Measurements from ENCODE around the gene ADCY1. TPM values are rescaled to one million over a fixed set of nuclear protein-coding genes. Genes with fewer than 3 reads are reported as not detected.

ADCY1 gene
- total and polyA plus RNA-seq, 3 experiments from 2014 or later: 0.79 to 1.3 TPM; not detected in 1

DNA sequence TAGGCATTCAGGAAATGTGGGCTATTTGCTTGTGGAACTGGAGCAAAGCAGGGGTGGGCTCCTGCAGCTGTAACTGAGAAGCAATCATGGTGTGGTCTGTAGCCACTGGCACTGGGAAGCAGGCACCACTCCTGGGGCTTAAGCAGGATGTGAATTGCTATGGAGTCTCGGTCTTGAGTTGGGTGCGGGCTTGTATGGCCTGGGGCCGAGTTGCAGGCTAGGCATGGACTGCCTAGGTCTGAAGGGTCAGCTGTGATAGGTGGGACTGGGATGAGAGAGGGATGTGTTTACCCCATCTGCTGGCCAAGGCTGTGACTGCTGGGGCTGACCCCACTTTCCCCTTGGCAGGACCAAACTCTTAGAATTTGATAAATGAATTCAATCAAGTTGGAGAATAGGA is 43.0 kb downstream of the ADCY1 start:
- Mint-ChIP-seq H3K27me3 (no peaks in the 10 kb centered on the region), H3K4me3 (no peak overlapping the region), H3K27ac (no peak overlapping the region), H3K36me3 (no peaks in the 10 kb centered on the region), H3K4me1 (no peaks in the 10 kb centered on the region), H3K9me3 (peaks cover 36 to 48% (median 42%) of the 10 kb centered on the region in 5 donors)
- Histone ChIP-seq H3K4me1 (ENCODE audit: insufficient read depth, low read length) (no peaks in the 10 kb centered on the region), H3K27ac (ENCODE audit: low read depth, low read length) (no peak overlapping the region), H3K4me3 (ENCODE audit: low read length) (no peak overlapping the region), H3K9me3 (ENCODE audit: low read length) (peaks cover 12% of the 10 kb centered on the region), H3K27me3 (ENCODE audit: insufficient read depth, low read length, poor library complexity, severe bottlenecking) (no peaks in the 10 kb centered on the region), H3K36me3 (ENCODE audit: insufficient read depth, low read length) (no peaks in the 10 kb centered on the region)
- ChIA-PET POLR2A (no interaction called here), CTCF (no interaction called here)
- DNase-seq: no peak

DNA sequence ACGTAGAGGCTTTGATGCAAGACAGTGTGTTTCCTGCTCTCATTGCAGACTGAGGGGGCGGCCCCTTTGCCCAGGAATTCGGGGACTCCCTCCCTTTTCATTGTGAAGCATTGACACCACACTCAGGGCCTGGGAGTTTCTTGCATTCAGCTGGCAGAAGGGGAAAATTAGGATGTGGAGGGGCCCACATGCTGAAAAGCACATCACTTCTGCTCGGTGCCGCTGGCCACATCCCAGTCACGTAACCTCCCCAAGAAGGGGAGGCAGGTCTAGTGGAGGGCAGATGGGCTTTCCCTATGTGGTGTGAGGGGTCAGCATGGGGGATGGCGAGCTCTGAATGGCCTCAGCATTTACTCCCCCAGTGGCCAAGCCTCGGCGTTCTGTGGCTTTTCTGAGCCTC is 47.9 kb downstream of the ADCY1 start:
- Histone ChIP-seq H3K36me3 (ENCODE audit: insufficient read depth, low read length) (no peaks in the 10 kb centered on the region), H3K27me3 (ENCODE audit: insufficient read depth, low read length, poor library complexity, severe bottlenecking) (no peaks in the 10 kb centered on the region), H3K4me3 (ENCODE audit: low read length) (no peak overlapping the region), H3K9me3 (ENCODE audit: low read length) (no peaks in the 10 kb centered on the region), H3K27ac (ENCODE audit: low read depth, low read length) (no peak overlapping the region), H3K4me1 (ENCODE audit: insufficient read depth, low read length) (no peaks in the 10 kb centered on the region)
- H3K27me3 Mint-ChIP-seq: peaks cover 3 to 8% of the 10 kb centered on the region in 2 donors
- no peaks in the 10 kb centered on the region for H3K36me3 Mint-ChIP-seq
- POLR2A ChIA-PET: no interaction called here
- H3K9me3 Mint-ChIP-seq: peaks cover 7 to 18% (median 12%) of the 10 kb centered on the region in 5 donors
- no peak overlapping the region for H3K27ac Mint-ChIP-seq
- CTCF ChIA-PET: no interaction called here
- no peak for DNase-seq
- no peak overlapping the region for H3K4me3 Mint-ChIP-seq
- H3K4me1 Mint-ChIP-seq: no peaks in the 10 kb centered on the region

DNA sequence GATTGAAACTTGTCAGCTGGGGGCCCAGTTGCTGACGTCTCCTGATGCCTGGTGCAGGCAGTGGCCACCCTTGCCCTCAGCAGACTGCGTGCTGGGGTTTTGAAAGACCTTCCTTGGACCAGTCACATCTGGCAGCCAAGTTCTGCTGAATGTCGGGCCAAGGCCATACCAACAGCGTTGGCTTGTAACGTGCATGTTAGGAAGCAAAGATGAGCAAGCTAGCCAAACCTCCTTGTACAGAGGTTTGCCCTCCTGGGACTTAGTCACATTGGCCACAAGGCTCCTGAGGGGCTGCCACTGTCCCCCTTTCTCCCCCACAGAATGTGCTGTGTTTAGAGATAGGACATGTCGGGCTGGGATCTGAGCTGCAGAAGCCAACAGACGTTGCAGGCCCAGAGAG is 49.0 kb downstream of the ADCY1 start:
- Mint-ChIP-seq H3K4me1 (no peaks in the 10 kb centered on the region), H3K4me3 (no peak overlapping the region), H3K9me3 (peaks cover 2 to 16% (median 10%) of the 10 kb centered on the region in 5 donors), H3K27me3 (peaks cover 3 to 8% of the 10 kb centered on the region in 2 donors), H3K36me3 (no peaks in the 10 kb centered on the region), H3K27ac (no peak overlapping the region)
- no peak overlapping the region for H3K4me3 ChIP-seq (ENCODE audit: low read length)
- CTCF ChIA-PET: no interaction called here
- DNase-seq: no peak
- H3K27ac ChIP-seq (ENCODE audit: low read depth, low read length): no peak overlapping the region
- no peaks in the 10 kb centered on the region for H3K27me3 ChIP-seq (ENCODE audit: insufficient read depth, low read length, poor library complexity, severe bottlenecking)
- POLR2A ChIA-PET: no interaction called here
- no peaks in the 10 kb centered on the region for H3K4me1 ChIP-seq (ENCODE audit: insufficient read depth, low read length)
- H3K9me3 ChIP-seq (ENCODE audit: low read length): no peaks in the 10 kb centered on the region
- no peaks in the 10 kb centered on the region for H3K36me3 ChIP-seq (ENCODE audit: insufficient read depth, low read length)

DNA sequence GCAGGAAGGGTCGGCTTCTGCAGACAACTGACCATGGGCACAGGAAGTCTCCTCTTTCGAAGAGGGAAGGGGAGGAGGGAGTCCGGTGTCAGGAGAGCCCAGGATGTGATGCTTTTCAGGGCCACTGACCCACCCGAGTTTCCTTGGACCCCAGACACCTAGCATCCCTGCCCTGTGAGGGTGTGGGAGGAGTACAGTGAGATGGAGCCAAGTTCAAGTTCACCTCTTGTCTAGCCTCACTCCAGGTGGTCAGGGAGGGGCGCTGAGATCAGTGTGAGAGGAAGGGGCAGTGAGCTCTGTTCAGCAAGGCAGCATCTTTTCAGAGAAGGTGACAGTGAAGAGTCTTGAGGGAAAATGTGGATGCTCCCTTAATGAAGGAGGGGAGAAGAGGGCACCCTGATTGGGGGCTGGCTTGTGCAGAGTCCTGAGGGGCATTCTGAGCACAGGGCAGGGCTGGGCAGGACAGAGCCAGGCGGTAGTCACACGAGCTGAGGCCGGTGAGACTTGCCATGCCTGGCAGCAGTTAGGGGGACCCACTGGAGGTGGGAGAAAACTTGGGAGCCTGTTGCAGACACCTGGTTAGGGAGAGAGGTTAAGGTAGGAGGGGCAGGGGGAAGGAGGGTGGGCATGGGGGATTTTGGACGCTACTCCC is 49.7 kb downstream of the ADCY1 start:
- H3K36me3 ChIP-seq (ENCODE audit: insufficient read depth, low read length): no peaks in the 10 kb centered on the region
- no peaks in the 10 kb centered on the region for H3K27me3 ChIP-seq (ENCODE audit: insufficient read depth, low read length, poor library complexity, severe bottlenecking)
- Mint-ChIP-seq H3K27me3 (peaks cover 3 to 8% of the 10 kb centered on the region in 2 donors), H3K9me3 (peaks cover 2 to 13% (median 7%) of the 10 kb centered on the region in 5 donors), H3K4me1 (no peaks in the 10 kb centered on the region), H3K36me3 (no peaks in the 10 kb centered on the region), H3K4me3 (no peak overlapping the region), H3K27ac (no peak overlapping the region)
- no peak overlapping the region for H3K27ac ChIP-seq (ENCODE audit: low read depth, low read length)
- ChIA-PET POLR2A (no interaction called here), CTCF (no interaction called here)
- no peaks in the 10 kb centered on the region for H3K9me3 ChIP-seq (ENCODE audit: low read length)
- no peak overlapping the region for H3K4me3 ChIP-seq (ENCODE audit: low read length)
- DNase-seq: no peak
- no peaks in the 10 kb centered on the region for H3K4me1 ChIP-seq (ENCODE audit: insufficient read depth, low read length)

DNA sequence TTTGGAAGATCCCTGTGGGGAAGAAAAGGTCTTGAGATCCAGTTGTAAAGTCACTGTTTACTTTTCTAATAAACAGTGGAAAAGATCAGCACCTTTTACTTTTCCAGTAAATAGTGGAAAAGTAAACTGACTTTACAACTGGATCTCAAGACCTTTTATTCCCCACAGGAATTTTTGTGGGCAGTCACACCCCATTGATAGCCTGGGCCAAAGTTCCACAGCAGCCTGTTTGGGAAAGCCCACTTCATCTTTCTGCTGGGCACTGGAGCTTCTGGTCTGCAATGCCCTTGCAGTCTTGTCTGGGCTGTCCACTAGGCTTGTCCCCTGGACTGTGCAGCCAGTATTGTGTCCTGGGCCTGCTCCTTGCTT is 50.2 kb downstream of the ADCY1 start:
- H3K9me3 ChIP-seq (ENCODE audit: low read length): no peaks in the 10 kb centered on the region
- Mint-ChIP-seq H3K4me3 (no peak overlapping the region), H3K27me3 (peaks cover 3 to 8% of the 10 kb centered on the region in 2 donors), H3K27ac (no peak overlapping the region), H3K36me3 (no peaks in the 10 kb centered on the region), H3K4me1 (no peaks in the 10 kb centered on the region), H3K9me3 (peaks cover 2 to 10% (median 4%) of the 10 kb centered on the region in 5 donors)
- H3K27ac ChIP-seq (ENCODE audit: low read depth, low read length): no peak overlapping the region
- no peaks in the 10 kb centered on the region for H3K36me3 ChIP-seq (ENCODE audit: insufficient read depth, low read length)
- no peaks in the 10 kb centered on the region for H3K4me1 ChIP-seq (ENCODE audit: insufficient read depth, low read length)
- no peaks in the 10 kb centered on the region for H3K27me3 ChIP-seq (ENCODE audit: insufficient read depth, low read length, poor library complexity, severe bottlenecking)
- H3K4me3 ChIP-seq (ENCODE audit: low read length): no peak overlapping the region
- ChIA-PET POLR2A (no interaction called here), CTCF (no interaction called here)
- DNase-seq: no peak

DNA sequence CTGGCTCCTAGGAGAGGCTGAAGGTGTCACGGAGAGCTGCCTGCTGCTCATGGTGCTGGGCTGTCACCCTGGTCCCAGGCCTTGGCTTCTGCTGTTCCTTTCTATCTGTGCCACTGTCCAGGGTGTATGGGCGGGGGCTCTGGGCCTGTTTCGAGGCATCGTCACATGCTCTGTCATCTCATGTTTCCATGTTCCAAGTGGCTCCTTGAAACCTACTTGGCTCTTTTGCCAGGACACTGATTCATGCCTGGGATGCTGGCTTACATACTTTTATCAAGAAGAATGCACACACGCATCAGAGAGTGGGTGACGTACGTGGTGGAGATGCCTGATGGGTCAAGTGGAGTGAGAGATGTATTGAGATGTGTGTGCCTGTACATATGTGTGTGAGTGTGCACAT is 50.9 kb downstream of the ADCY1 start:
- Mint-ChIP-seq H3K36me3 (no peaks in the 10 kb centered on the region), H3K27ac (no peak overlapping the region), H3K4me3 (no peak overlapping the region), H3K27me3 (peaks cover 3 to 8% of the 10 kb centered on the region in 2 donors), H3K9me3 (peaks cover 2 to 10% (median 3%) of the 10 kb centered on the region in 5 donors), H3K4me1 (no peaks in the 10 kb centered on the region)
- H3K27ac ChIP-seq (ENCODE audit: low read depth, low read length): no peak overlapping the region
- no peaks in the 10 kb centered on the region for H3K36me3 ChIP-seq (ENCODE audit: insufficient read depth, low read length)
- no peaks in the 10 kb centered on the region for H3K9me3 ChIP-seq (ENCODE audit: low read length)
- H3K27me3 ChIP-seq (ENCODE audit: insufficient read depth, low read length, poor library complexity, severe bottlenecking): no peaks in the 10 kb centered on the region
- H3K4me1 ChIP-seq (ENCODE audit: insufficient read depth, low read length): no peaks in the 10 kb centered on the region
- no peak overlapping the region for H3K4me3 ChIP-seq (ENCODE audit: low read length)
- CTCF ChIA-PET: no interaction called here
- DNase-seq: no peak
- POLR2A ChIA-PET: no interaction called here

DNA sequence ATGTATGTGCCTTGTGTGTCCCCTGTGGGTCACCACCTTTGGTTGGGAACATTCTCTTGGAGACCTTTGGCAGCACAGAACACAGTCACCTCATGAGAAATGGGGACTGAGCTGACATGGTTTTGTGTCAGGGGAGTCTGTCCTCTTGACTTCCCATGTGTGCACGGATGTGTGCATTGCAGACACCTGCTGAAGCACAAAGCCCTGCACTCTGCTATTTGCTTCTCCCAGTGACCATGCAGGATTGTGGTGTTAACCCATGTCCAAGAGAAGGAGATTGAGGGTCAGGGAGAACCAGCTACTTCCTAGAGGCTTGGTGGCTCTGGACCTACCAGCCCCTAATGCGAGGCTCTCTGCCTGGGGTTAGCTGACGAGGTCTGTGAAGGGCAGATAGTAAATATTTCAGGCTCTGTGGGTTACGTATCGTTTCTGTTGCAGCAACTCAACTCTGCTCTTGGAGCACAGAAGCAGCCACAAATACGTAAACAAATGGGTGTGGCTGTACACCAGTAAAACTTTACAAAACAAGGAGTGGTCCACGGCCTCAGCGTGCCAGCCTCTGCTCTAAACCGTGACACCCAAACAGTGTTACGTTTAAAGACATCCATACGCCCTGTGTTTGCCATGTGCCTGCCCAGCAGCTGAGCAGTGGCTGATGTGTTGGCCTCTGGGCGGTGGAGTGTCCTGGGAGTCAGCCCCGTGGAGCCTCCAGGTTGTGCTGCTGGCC is 51.7 kb downstream of the ADCY1 start:
- Histone ChIP-seq H3K4me1 (ENCODE audit: insufficient read depth, low read length) (no peaks in the 10 kb centered on the region), H3K27me3 (ENCODE audit: insufficient read depth, low read length, poor library complexity, severe bottlenecking) (no peaks in the 10 kb centered on the region), H3K9me3 (ENCODE audit: low read length) (no peaks in the 10 kb centered on the region), H3K4me3 (ENCODE audit: low read length) (no peak overlapping the region), H3K36me3 (ENCODE audit: insufficient read depth, low read length) (no peaks in the 10 kb centered on the region), H3K27ac (ENCODE audit: low read depth, low read length) (no peak overlapping the region)
- Mint-ChIP-seq H3K27me3 (peaks cover 3 to 8% of the 10 kb centered on the region in 2 donors), H3K4me3 (no peak overlapping the region), H3K9me3 (peaks cover 0 to 11% (median 4%) of the 10 kb centered on the region in 5 donors), H3K27ac (no peak overlapping the region), H3K4me1 (no peaks in the 10 kb centered on the region), H3K36me3 (no peaks in the 10 kb centered on the region)
- ChIA-PET POLR2A (no interaction called here), CTCF (no interaction called here)
- no peak for DNase-seq

DNA sequence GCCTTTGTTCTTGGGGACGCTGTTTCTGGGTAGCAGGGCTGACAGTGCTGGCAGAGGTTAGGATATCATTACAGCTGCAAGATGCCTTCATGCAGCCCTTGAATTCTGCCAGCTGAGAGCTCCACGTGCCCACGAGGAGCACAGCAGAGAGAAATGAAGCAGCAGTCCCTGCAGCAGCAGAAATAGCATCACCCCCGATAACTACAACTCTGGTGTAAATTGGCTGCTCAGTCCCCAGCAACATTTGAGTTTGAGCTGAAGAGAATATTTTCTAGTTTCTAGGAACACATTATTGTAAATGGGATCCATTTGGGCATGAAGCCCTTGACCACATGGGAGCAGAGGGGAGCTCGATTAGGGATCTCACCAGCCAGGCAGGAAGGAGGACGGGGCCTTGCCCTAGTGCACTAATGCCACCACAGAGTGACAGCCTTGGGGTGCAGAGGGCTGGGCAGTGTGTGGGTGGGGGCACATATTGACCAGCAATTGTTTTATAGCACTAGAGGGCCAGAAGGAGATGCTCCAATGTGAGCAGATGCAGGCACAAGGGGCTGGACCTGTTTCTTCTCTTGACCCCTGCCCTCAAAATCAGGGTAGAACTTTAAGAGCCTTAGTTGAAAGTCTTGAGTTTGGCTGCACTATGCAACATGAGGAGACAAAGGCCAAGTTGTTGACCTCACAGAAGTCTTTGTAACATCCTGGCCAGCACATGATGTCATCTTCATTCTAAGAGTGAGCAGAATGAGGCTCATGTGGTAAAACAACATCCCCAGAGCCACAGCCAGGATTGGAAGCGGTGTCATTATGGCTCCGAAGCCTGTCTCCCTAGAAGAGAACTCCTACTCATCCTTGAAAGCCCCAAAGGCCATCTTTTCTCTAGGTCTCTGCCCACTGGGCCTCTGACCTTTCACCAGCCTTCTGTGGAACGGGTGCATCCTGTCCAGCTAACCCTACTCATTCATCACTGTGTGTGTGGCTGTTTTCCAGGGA is 52.6 kb downstream of the ADCY1 start:
- no peaks in the 10 kb centered on the region for H3K36me3 ChIP-seq (ENCODE audit: insufficient read depth, low read length)
- H3K27ac Mint-ChIP-seq: no peak overlapping the region
- DNase-seq: no peak
- H3K27me3 Mint-ChIP-seq: peaks cover 3 to 8% of the 10 kb centered on the region in 2 donors
- no peaks in the 10 kb centered on the region for H3K9me3 ChIP-seq (ENCODE audit: low read length)
- H3K27ac ChIP-seq (ENCODE audit: low read depth, low read length): no peak overlapping the region
- peaks cover 0 to 12% (median 2%) of the 10 kb centered on the region in 5 donors for H3K9me3 Mint-ChIP-seq
- no peaks in the 10 kb centered on the region for H3K27me3 ChIP-seq (ENCODE audit: insufficient read depth, low read length, poor library complexity, severe bottlenecking)
- H3K36me3 Mint-ChIP-seq: no peaks in the 10 kb centered on the region
- ChIA-PET CTCF (no interaction called here), POLR2A (no interaction called here)
- no peak overlapping the region for H3K4me3 ChIP-seq (ENCODE audit: low read length)
- no peaks in the 10 kb centered on the region for H3K4me1 ChIP-seq (ENCODE audit: insufficient read depth, low read length)
- H3K4me3 Mint-ChIP-seq: no peak overlapping the region
- no peaks in the 10 kb centered on the region for H3K4me1 Mint-ChIP-seq

Measured in CD8-positive, alpha-beta memory T cell (primary cell).